ENCODE results near the gene OVOL2.
"Not testable (repeated sequence)": the region's sequence is repeated elsewhere in the genome, so short reads cannot be mapped to it uniquely, and the experiment has no call there.

DNA sequence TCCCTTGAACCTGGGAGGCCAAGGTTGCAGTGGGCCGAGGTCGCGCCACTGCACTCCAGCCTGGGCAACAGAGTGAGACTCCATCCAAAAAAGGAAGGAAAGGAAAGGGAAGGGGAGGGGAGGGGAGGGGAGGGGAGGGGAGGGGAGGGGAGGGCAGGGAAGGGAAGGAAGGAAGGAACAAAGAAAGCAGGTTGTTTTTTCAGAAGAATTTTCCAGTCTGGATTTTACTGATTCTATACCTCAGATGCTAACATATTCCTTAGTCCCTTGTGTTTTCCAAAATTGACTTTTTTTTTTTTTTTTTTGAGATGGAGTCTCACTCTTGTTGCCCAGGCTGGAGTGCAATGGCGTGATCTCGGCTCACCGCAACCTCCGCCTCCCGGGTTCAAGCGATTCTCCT lies 23.1 kb upstream of the OVOL2 start:
- not testable (repeated sequence) for TF ChIP-seq POLR2A (IDR thresholded peaks at IDR 0.05)
- TF ChIP-seq, protein P1, sequence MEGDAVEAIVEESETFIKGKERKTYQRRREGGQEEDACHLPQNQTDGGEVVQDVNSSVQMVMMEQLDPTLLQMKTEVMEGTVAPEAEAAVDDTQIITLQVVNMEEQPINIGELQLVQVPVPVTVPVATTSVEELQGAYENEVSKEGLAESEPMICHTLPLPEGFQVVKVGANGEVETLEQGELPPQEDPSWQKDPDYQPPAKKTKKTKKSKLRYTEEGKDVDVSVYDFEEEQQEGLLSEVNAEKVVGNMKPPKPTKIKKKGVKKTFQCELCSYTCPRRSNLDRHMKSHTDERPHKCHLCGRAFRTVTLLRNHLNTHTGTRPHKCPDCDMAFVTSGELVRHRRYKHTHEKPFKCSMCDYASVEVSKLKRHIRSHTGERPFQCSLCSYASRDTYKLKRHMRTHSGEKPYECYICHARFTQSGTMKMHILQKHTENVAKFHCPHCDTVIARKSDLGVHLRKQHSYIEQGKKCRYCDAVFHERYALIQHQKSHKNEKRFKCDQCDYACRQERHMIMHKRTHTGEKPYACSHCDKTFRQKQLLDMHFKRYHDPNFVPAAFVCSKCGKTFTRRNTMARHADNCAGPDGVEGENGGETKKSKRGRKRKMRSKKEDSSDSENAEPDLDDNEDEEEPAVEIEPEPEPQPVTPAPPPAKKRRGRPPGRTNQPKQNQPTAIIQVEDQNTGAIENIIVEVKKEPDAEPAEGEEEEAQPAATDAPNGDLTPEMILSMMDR (IDR thresholded peaks at IDR 0.05) = not testable (repeated sequence)

All from upper lobe of left lung (tissue), 4 donors.